Ammon's horn (tissue), 1 donor: ENCODE results near the gene YIPF2.
A peak's percentile ranks its signal among the peaks of the same experiment; 100 is the strongest.
"Not testable (repeated sequence)": the region's sequence is repeated elsewhere in the genome, so short reads cannot be mapped to it uniquely, and the experiment has no call there.

Experiments used
- DNase-seq: peaks from one replicate; pipeline ENCODE4 v3.0.0-alpha.2; 2016; ENCODE audit warnings: low spot score

The YIPF2 gene

GRCh38 chr19:10928563-10929401 lies at the start of gene YIPF2, which contains the start of gene TIMM29:
YIPF2 (minus strand) TSS chr19:10928639; CDS start chr19:10928410, 229 bp downstream.
TIMM29 (plus strand) TSS chr19:10928811; CDS start chr19:10928823, 12 bp downstream.
- DNase-seq = peak; percentile 97

- no peak for DNase-seq
These were observed 49.3 kb upstream of the YIPF2 start for GRCh38 chr19:10977742-10978092.

- no peak for DNase-seq
These were observed 47.9 kb upstream of the YIPF2 start for GRCh38 chr19:10976131-10976892.

- no peak for DNase-seq
These were observed 47.1 kb upstream of the YIPF2 start for GRCh38 chr19:10975374-10976130.

GRCh38 chr19:10971107-10971726 lies 42.8 kb upstream of the YIPF2 start:
- DNase-seq = no peak

- DNase-seq = no peak
These were observed 40.2 kb upstream of the YIPF2 start for GRCh38 chr19:10968527-10969135.

- DNase-seq = no peak
These were observed 38.4 kb upstream of the YIPF2 start for GRCh38 chr19:10966809-10967208.

- no peak for DNase-seq
These were observed 37.0 kb upstream of the YIPF2 start for GRCh38 chr19:10965398-10965797.

GRCh38 chr19:10964903-10965302 lies 36.5 kb upstream of the YIPF2 start:
- no peak for DNase-seq

- no peak for DNase-seq
These were observed 35.4 kb upstream of the YIPF2 start for GRCh38 chr19:10963865-10964264.

GRCh38 chr19:10962863-10963262 lies 34.4 kb upstream of the YIPF2 start:
- DNase-seq = no peak

GRCh38 chr19:10961073-10961860 lies 32.8 kb upstream of the YIPF2 start:
- peak; percentile 57 for DNase-seq

GRCh38 chr19:10960314-10961072 lies 32.1 kb upstream of the YIPF2 start, which contains the start of gene SMARCA4:
SMARCA4 (plus strand) TSS chr19:10961030; CDS start chr19:10984152, 23,122 bp downstream.
- peak; percentile 96 for DNase-seq

GRCh38 chr19:10959277-10959968 lies 31.0 kb upstream of the YIPF2 start:
- not testable (repeated sequence) for DNase-seq

GRCh38 chr19:10952809-10953208 lies 24.4 kb upstream of the YIPF2 start:
- no peak for DNase-seq

- DNase-seq = no peak
These were observed 18.7 kb upstream of the YIPF2 start for GRCh38 chr19:10946958-10947657.

GRCh38 chr19:10945264-10945663 lies 16.8 kb upstream of the YIPF2 start:
- DNase-seq = no peak

- not testable (repeated sequence) for DNase-seq
These were observed 15.0 kb upstream of the YIPF2 start for GRCh38 chr19:10943412-10943811.
